WTC11 (cell line): ENCODE results near the gene JUND.
A peak's percentile ranks its signal among the peaks of the same experiment; 100 is the strongest.

ENCODE experiments used
- NFYB ChIP-seq: sonication (generic); formaldehyde crosslinking; conservative IDR thresholded peaks from 2 replicates; pipeline ENCODE4 v1.8.0; 2022; ENCODE audit warnings: low read depth, missing genetic modification reagents
- NR3C1 ChIP-seq: sonication (generic); formaldehyde crosslinking; conservative IDR thresholded peaks from 2 replicates; pipeline ENCODE4 v1.8.1; 2023; ENCODE audit warnings: low read depth, mild to moderate bottlenecking, missing genetic modification reagents
- TEAD1 ChIP-seq: sonication (generic); formaldehyde crosslinking; IDR thresholded peaks from 2 replicates; pipeline ENCODE4 v1.8.0; 2022; ENCODE audit warnings: mild to moderate bottlenecking, missing genetic modification reagents
- ZBTB21 ChIP-seq: sonication (generic); formaldehyde crosslinking; IDR thresholded peaks from 2 replicates; pipeline ENCODE4 v1.8.1; 2023; ENCODE audit warnings: mild to moderate bottlenecking, missing genetic modification reagents, borderline replicate concordance
- ZNF396 ChIP-seq: fragments of 250-450 bp; sonication (Bioruptor Pico); IDR thresholded peaks from 2 replicates; pipeline ENCODE4 v1.8.0; 2021; ENCODE audit warnings: mild to moderate bottlenecking, moderate library complexity, borderline replicate concordance
- ZNF416 ChIP-seq: fragments of 250-450 bp; sonication (Bioruptor Pico); IDR thresholded peaks from 2 replicates; pipeline ENCODE4 v1.9.0; 2021; ENCODE audit warnings: mild to moderate bottlenecking, inconsistent platforms
- TF ChIP-seq, protein P1 (sequence below): fragments of 200-600 bp; IDR thresholded peaks from 2 replicates; pipeline ENCODE4 v1.8.0; 2022; ENCODE audit warnings: antibody characterized with exemption
- TF ChIP-seq, protein P2 (sequence below): sonication (generic); formaldehyde crosslinking; conservative IDR thresholded peaks from 2 replicates; pipeline ENCODE4 v1.8.1; 2022; ENCODE audit warnings: mild to moderate bottlenecking, missing genetic modification reagents

DNA sequence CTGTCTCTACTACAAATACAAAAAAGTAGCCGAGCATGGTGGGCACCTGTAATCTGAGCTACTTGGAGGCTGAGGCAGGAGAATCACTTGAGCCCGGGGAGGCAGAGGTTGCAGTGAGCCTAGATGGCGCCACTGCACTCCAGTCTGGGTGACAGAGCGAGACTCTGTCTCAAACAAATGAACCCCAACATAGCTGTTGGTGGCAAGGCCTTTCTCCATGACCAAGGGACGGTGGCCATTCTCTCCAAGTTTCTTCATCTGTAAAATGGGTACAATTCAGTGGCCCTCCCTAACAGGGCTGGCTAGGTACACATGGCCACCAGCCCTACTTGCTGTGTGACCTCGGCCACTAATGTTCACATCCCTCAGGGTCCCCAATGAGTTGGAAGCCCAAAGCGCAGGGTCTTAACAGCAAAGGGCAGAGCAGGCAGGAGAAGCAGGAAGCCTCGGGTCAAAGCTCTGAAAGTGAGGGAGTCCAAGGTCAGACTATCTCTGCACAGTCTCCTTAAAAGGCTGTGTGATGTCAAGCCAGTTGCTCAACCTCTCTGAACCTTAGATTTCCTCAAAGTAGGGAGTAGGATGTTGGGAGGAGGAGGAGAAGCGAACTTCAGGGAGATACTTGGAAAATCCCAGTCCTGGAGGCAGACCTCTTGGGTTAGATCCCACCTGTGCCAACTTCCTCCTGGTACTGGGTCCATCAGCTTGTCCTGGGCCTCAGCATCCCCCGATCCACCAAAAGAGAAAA is 2.7 kb downstream of the JUND start:
- TF ChIP-seq NFYB (CRISPR knock-in tag) (no peak), NR3C1 (no peak), TEAD1 (CRISPR knock-in tag) (no peak), ZNF416 (CRISPR knock-in tag) (no peak), ZBTB21 (CRISPR knock-in tag) (no peak), ZNF396 (no peak)
- TF ChIP-seq, protein P1, sequence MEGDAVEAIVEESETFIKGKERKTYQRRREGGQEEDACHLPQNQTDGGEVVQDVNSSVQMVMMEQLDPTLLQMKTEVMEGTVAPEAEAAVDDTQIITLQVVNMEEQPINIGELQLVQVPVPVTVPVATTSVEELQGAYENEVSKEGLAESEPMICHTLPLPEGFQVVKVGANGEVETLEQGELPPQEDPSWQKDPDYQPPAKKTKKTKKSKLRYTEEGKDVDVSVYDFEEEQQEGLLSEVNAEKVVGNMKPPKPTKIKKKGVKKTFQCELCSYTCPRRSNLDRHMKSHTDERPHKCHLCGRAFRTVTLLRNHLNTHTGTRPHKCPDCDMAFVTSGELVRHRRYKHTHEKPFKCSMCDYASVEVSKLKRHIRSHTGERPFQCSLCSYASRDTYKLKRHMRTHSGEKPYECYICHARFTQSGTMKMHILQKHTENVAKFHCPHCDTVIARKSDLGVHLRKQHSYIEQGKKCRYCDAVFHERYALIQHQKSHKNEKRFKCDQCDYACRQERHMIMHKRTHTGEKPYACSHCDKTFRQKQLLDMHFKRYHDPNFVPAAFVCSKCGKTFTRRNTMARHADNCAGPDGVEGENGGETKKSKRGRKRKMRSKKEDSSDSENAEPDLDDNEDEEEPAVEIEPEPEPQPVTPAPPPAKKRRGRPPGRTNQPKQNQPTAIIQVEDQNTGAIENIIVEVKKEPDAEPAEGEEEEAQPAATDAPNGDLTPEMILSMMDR: peak; percentile 41; the same call in 1 of the 2 replicates
- TF ChIP-seq, protein P2, sequence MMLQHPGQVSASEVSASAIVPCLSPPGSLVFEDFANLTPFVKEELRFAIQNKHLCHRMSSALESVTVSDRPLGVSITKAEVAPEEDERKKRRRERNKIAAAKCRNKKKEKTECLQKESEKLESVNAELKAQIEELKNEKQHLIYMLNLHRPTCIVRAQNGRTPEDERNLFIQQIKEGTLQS (CRISPR knock-in tag): no peak
